K562 (cell line): ENCODE data around the gene RNF150. TPM values are rescaled to one million over a fixed set of nuclear protein-coding genes. Genes with fewer than 3 reads are reported as not detected.

ENCODE experiments used
- ATAC-seq: fragments of 200-7000 bp; cut with Tn5 transposase; 3 replicates; pipeline ENCODE4 v1.9.1; 2020; ENCODE audit warnings: moderate library complexity
- BruUV-seq: library from RNA; stranded (reverse); fragments of 400-500 nt; replicated peaks from 2 replicates; lab custom pipeline; 2021; lab: Mats Ljungman, UMichigan
- CTCF ChIA-PET: fragments of 300-600 bp; formaldehyde crosslinking; extraction: SDS; loops from one replicate; lab custom pipeline; 2021; ENCODE audit warnings: low intra/inter-chr PET ratio; lab: Yijun Ruan, JAX
- POLR2A ChIA-PET: fragments of 300-600, 350-650 bp; sonication (Branson Sonifier 250); formaldehyde crosslinking; extraction: SDS; loops from one replicate; lab custom pipeline; 2021; ENCODE audit warnings: antibody characterized with exemption, inconsistent platforms; lab: Yijun Ruan, JAX
- DNase-seq, 4 experiments: peaks; one replicate each; pipeline versions ENCODE4 v3.0.0 to v3.0.0-alpha.2; 2011 to 2018; ENCODE audit warnings: low spot score in 3 of 4, mixed read lengths in 3 of 4; ENCODE audit errors: extremely low read depth in 1 of 4
- FAIRE-seq: peaks from 2 replicates; lab custom pipeline; 2011; peaks lifted over from hg19 to GRCh38; lab: Jason Lieb, UNC
- H2AFZ ChIP-seq: 2 replicates; pipeline ENCODE4 v1.6.0; 2011; ENCODE audit warnings: low read depth, low read length, control low read depth, inconsistent platforms
- H3K27ac ChIP-seq: fragments of 200-600 bp; 3 replicates; pipeline ENCODE4 v1.8.0; 2011; ENCODE audit warnings: low read depth, mild to moderate bottlenecking, control low read depth, inconsistent platforms, low read length, moderate library complexity, mixed read lengths; ENCODE audit errors: extremely low read depth
- H3K27me3 ChIP-seq, 2 experiments: fragments of 300-600 bp in 1 of 2; 2 replicates in 1 of 2; 3 replicates in 1 of 2; pipeline versions ENCODE4 v1.6.0 to v1.8.0; 2011; ENCODE audit warnings: inconsistent platforms in 2 of 2, low read length in 2 of 2, mild to moderate bottlenecking in 1 of 2, mixed read lengths in 1 of 2, moderate library complexity in 1 of 2; ENCODE audit not compliant: control insufficient read depth in 2 of 2, insufficient read depth in 2 of 2
- H3K36me3 ChIP-seq: fragments of 300-600 bp; 3 replicates; pipeline ENCODE4 v1.8.0; 2011; ENCODE audit warnings: mild to moderate bottlenecking, low read length, inconsistent platforms; ENCODE audit not compliant: control insufficient read depth, insufficient read depth
- H3K4me1 ChIP-seq, 2 experiments: fragments of 200-600 bp in 1 of 2; replicated peaks in 1 of 2; 2 replicates in 1 of 2; 3 replicates in 1 of 2; pipeline versions ENCODE4 v1.5.1 to v1.8.0; 2011; ENCODE audit warnings: inconsistent platforms in 2 of 2, low read length in 2 of 2, mild to moderate bottlenecking in 1 of 2, mixed read lengths in 1 of 2, moderate library complexity in 1 of 2; ENCODE audit not compliant: control insufficient read depth in 2 of 2, insufficient read depth in 2 of 2
- H3K4me2 ChIP-seq: 2 replicates; pipeline ENCODE4 v1.6.1; 2011; ENCODE audit warnings: low read length, control low read depth, inconsistent platforms, mixed read lengths; ENCODE audit not compliant: insufficient read depth
- H3K4me3 ChIP-seq: fragments of 200-600 bp; sonication (generic), shearing (Covaris generic); 2 replicates; pipeline ENCODE4 v1.5.1; 2016; ENCODE audit warnings: control low read depth, inconsistent platforms
- H3K79me2 ChIP-seq: fragments of 200-600 bp; 3 replicates; pipeline ENCODE4 v1.8.0; 2011; ENCODE audit warnings: low read length, inconsistent platforms; ENCODE audit not compliant: control insufficient read depth, insufficient read depth
- H3K9ac ChIP-seq, 2 experiments: 2 replicates each; pipeline versions ENCODE4 v1.6.0 to v1.6.1; 2011; ENCODE audit warnings: low read depth in 2 of 2, low read length in 2 of 2, control low read depth in 1 of 2, inconsistent platforms in 1 of 2, mild to moderate bottlenecking in 1 of 2, mixed read lengths in 1 of 2; ENCODE audit not compliant: insufficient read depth in 1 of 2
- H3K9me1 ChIP-seq: one replicate; pipeline ENCODE4 v1.6.0; 2011; ENCODE audit warnings: inconsistent platforms, mild to moderate bottlenecking, low read length, moderate library complexity; ENCODE audit not compliant: control insufficient read depth, insufficient read depth
- H3K9me3 ChIP-seq: replicated peaks from 2 replicates; pipeline ENCODE4 v1.5.1; 2011; ENCODE audit warnings: low read depth, low read length, inconsistent platforms; ENCODE audit not compliant: control insufficient read depth, insufficient read depth
- H4K20me1 ChIP-seq: replicated peaks from 2 replicates; pipeline ENCODE4 v1.6.1; 2011; ENCODE audit warnings: low read length, inconsistent platforms, mixed read lengths; ENCODE audit not compliant: control insufficient read depth, insufficient read depth
- CTCFL ChIP-seq: IDR thresholded peaks from 2 replicates; pipeline ENCODE4 v1.6.1; 2011; ENCODE audit warnings: borderline replicate concordance, low read depth, mild to moderate bottlenecking, moderate library complexity, low read length; ENCODE audit not compliant: insufficient read depth, poor library complexity, severe bottlenecking
- LCOR ChIP-seq: sonication (generic); formaldehyde crosslinking; IDR thresholded peaks from 2 replicates; pipeline ENCODE4 v1.8.0; 2022; ENCODE audit warnings: mild to moderate bottlenecking, missing genetic modification reagents
- REST ChIP-seq, 2 experiments: fragments of 450-650 bp; formaldehyde crosslinking in 1 of 2; IDR thresholded peaks; 2 replicates each; pipeline versions ENCODE4 v1.4.0 to v1.6.1; 2014 to 2020; ENCODE audit warnings: mild to moderate bottlenecking in 2 of 2, borderline replicate concordance in 1 of 2, low read depth in 1 of 2
- WGBS: fragments of 100-300 bp; shearing (Covaris generic); methylation state at CpG from one replicate; pipeline ENCODE4 v1.1.6; 2016; ENCODE audit warnings: low coverage, mixed read lengths; ENCODE audit not compliant: insufficient coverage; ENCODE audit errors: missing lambda C conversion rate; 5-methylcytosine and 5-hydroxymethylcytosine counted together
- in situ Hi-C: fragments of 300-500 bp; cut with MboI; formaldehyde crosslinking; loops from 4 replicates; pipeline ENCODE4 v1.15.0; 2018; ENCODE audit warnings: inconsistent platforms, mixed read lengths
- intact Hi-C: fragments of 100-400 bp; cut with micrococcal nuclease; formaldehyde crosslinking; loops from 2 replicates; pipeline ENCODE4 v1.14.2; 2022
- polyA plus RNA-seq, 8 experiments: library from polyadenylated mRNA; depleted of rRNA in 4 of 8; stranded (reverse) in 5 of 8; unstranded in 3 of 8; fragments of >200 nt; fragmentation: Nextera tagmentation in 2 of 8; fragmentation: Illumina TruSeq in 1 of 8; extraction: Ambion mirVana in 2 of 8; extraction: Trizol in 1 of 8; gene quantifications; 2 replicates each; pipeline versions ENCODE4 v1.2.1 to v1.2.3, GENCODE V29; 2011 to 2014; ENCODE audit warnings: inconsistent platforms in 1 of 8, missing spikeins in 1 of 8
- total RNA-seq, 7 experiments: library from RNA; depleted of rRNA in 6 of 7; stranded (reverse); fragments of >200 nt in 6 of 7; fragmentation: Illumina TruSeq in 2 of 7; extraction: Trizol in 2 of 7; gene quantifications; 2 replicates each; pipeline versions ENCODE4 v1.2.1 to v1.2.3, GENCODE V29; 2011 to 2021; ENCODE audit warnings: low replicate concordance in 1 of 7

The RNF150 gene
- total and polyA plus RNA-seq, 9 of the 15 experiments (the other 6 are each of a cell fraction or from before 2014, with no cell fraction given) = 0.09 TPM; not detected in 8

- no peak for ATAC-seq
- Histone ChIP-seq H3K27ac (no peak overlapping the region), H3K9me3 (no peaks in the 10 kb centered on the region), H3K36me3 (no peaks in the 10 kb centered on the region), H3K4me2 (no peak overlapping the region), H3K79me2 (no peaks in the 10 kb centered on the region), H2AFZ (no peak overlapping the region), H3K4me3 (no peak overlapping the region), H3K27me3 (no peaks in the 10 kb centered on the region), H3K9ac (no peak overlapping the region)
- in situ Hi-C loops (no loop called here), intact Hi-C loops (no loop called here)
- no peak for DNase-seq
- CTCF ChIA-PET = no interaction called here
- POLR2A ChIA-PET = no interaction called here
- no peak for FAIRE-seq
- TF ChIP-seq LCOR (CRISPR knock-in tag) (no peak), CTCFL (no peak), REST (IDR thresholded peaks at IDR 0.05; ENCODE audit: borderline replicate concordance) (no peak), REST (CRISPR knock-in tag; IDR thresholded peaks at IDR 0.05; ENCODE audit: low read depth) (no peak)
- TF ChIP-seq, all 486 proteins: peak for 0
- no TSS peak for BruUV-seq
- WGBS = 0% methylated on average over 3 of the region's 3 CpGs
- H3K9me1 ChIP-seq = no peaks in the 10 kb centered on the region
- H4K20me1 ChIP-seq = no peaks in the 10 kb centered on the region
- H3K4me1 ChIP-seq = no peaks in the 10 kb centered on the region
Observed at GRCh38 chr4:140969296-140969695, 164.0 kb downstream of the RNF150 start.
